Endothelial cell of umbilical vein (primary cell): ENCODE data around the gene ORC5. TPM values are rescaled to one million over a fixed set of nuclear protein-coding genes. Genes with fewer than 3 reads are reported as not detected.

ENCODE experiments used
- BruUV-seq: library from RNA; stranded (reverse); fragments of 400-500 nt; replicated peaks from 2 replicates; lab custom pipeline; 2021; lab: Mats Ljungman, UMichigan
- CTCF ChIA-PET: fragments of 300-600, 350-600 bp; sonication (Branson Sonifier 250); formaldehyde crosslinking; loops from one replicate; lab custom pipeline; 2021; ENCODE audit warnings: antibody characterized with exemption, inconsistent platforms; lab: Charles Lee
- POLR2A ChIA-PET: fragments of 300-600, 350-600 bp; sonication (Branson Sonifier 250); formaldehyde crosslinking; loops from one replicate; lab custom pipeline; 2021; ENCODE audit warnings: antibody characterized with exemption, inconsistent platforms; lab: Charles Lee
- DNase-seq: peaks from one replicate; pipeline ENCODE4 v3.0.0-alpha.2; 2011; ENCODE audit warnings: low read depth, low spot score
- FAIRE-seq: peaks from 2 replicates; lab custom pipeline; 2011; peaks lifted over from hg19 to GRCh38; lab: Jason Lieb, UNC
- H2AFZ ChIP-seq: 2 replicates; pipeline ENCODE4 v1.6.0; 2012; ENCODE audit warnings: low read depth, low read length, control low read depth, inconsistent platforms
- H3K27ac ChIP-seq: 2 replicates; pipeline ENCODE4 v1.5.1; 2011; ENCODE audit warnings: low read depth, mild to moderate bottlenecking, control low read depth, low read length, moderate library complexity; ENCODE audit not compliant: insufficient read depth
- H3K27me3 ChIP-seq, 2 experiments: 2 replicates each; pipeline versions ENCODE4 v1.6.0 to v1.6.1; 2011; ENCODE audit warnings: low read length in 2 of 2, mixed read lengths in 1 of 2; ENCODE audit not compliant: control insufficient read depth in 2 of 2, insufficient read depth in 2 of 2
- H3K36me3 ChIP-seq, 2 experiments: 2 replicates in 1 of 2; 3 replicates in 1 of 2; pipeline ENCODE4 v1.5.1; 2011; ENCODE audit warnings: low read length in 2 of 2, mild to moderate bottlenecking in 1 of 2, moderate library complexity in 1 of 2; ENCODE audit not compliant: control insufficient read depth in 2 of 2, insufficient read depth in 2 of 2; ENCODE audit errors: extremely low read depth in 1 of 2
- H3K4me1 ChIP-seq: 3 replicates; pipeline ENCODE4 v1.5.1; 2011; ENCODE audit warnings: mild to moderate bottlenecking, low read length; ENCODE audit not compliant: control insufficient read depth, insufficient read depth; ENCODE audit errors: extremely low read depth
- H3K4me2 ChIP-seq: 2 replicates; pipeline ENCODE4 v1.6.1; 2011; ENCODE audit warnings: low read length, control low read depth, mixed read lengths; ENCODE audit not compliant: insufficient read depth
- H3K4me3 ChIP-seq, 3 experiments: fragments of 200-600 bp in 1 of 3; sonication (generic), shearing (Covaris generic) in 1 of 3; replicated peaks in 1 of 3; 2 replicates each; pipeline ENCODE4 v1.5.1; 2011 to 2016; ENCODE audit warnings: control low read depth in 3 of 3, low read length in 3 of 3, mild to moderate bottlenecking in 2 of 3, inconsistent platforms in 1 of 3, low read depth in 1 of 3, moderate library complexity in 1 of 3; ENCODE audit not compliant: insufficient read depth in 1 of 3
- H3K79me2 ChIP-seq: 2 replicates; pipeline ENCODE4 v1.6.0; 2012; ENCODE audit warnings: low read length, inconsistent platforms; ENCODE audit not compliant: control insufficient read depth, insufficient read depth
- H3K9ac ChIP-seq: replicated peaks from 2 replicates; pipeline ENCODE3; 2011; ENCODE audit warnings: low read length, control low read depth; ENCODE audit not compliant: insufficient read depth; ENCODE audit errors: extremely low read depth
- H3K9me1 ChIP-seq: replicated peaks from 3 replicates; pipeline ENCODE4 v1.6.0; 2011; ENCODE audit warnings: mild to moderate bottlenecking, low read length; ENCODE audit not compliant: control insufficient read depth, insufficient read depth; ENCODE audit errors: extremely low read depth
- H3K9me3 ChIP-seq: replicated peaks from 2 replicates; pipeline ENCODE4 v1.5.1; 2012; ENCODE audit warnings: low read length, inconsistent platforms; ENCODE audit not compliant: control insufficient read depth, insufficient read depth
- H4K20me1 ChIP-seq: replicated peaks from 2 replicates; pipeline ENCODE3; 2011; ENCODE audit warnings: mild to moderate bottlenecking, low read length; ENCODE audit not compliant: control insufficient read depth, insufficient read depth; ENCODE audit errors: extremely low read depth
- EZH2 ChIP-seq: IDR thresholded peaks from 2 replicates; pipeline ENCODE4 v1.6.1; 2012; ENCODE audit warnings: borderline replicate concordance, low read depth, mild to moderate bottlenecking, moderate library complexity, low read length, inconsistent platforms; ENCODE audit not compliant: severe bottlenecking
- FOS ChIP-seq: IDR thresholded peaks from 2 replicates; pipeline ENCODE4 v1.6.1; 2011; ENCODE audit warnings: mild to moderate bottlenecking, low read length, moderate library complexity, borderline replicate concordance; ENCODE audit not compliant: insufficient read depth
- GATA2 ChIP-seq: IDR thresholded peaks from 2 replicates; pipeline ENCODE4 v1.7.0; 2011; ENCODE audit warnings: low read depth, mild to moderate bottlenecking, moderate library complexity, mixed read lengths, low read length; ENCODE audit not compliant: insufficient read length, insufficient read depth
- JUN ChIP-seq: IDR thresholded peaks from 2 replicates; pipeline ENCODE4 v1.6.1; 2011; ENCODE audit warnings: borderline replicate concordance, low read depth; ENCODE audit not compliant: insufficient read length, insufficient read depth
- MAX ChIP-seq: IDR thresholded peaks from 2 replicates; pipeline ENCODE4 v1.6.1; 2011; ENCODE audit not compliant: insufficient read depth, insufficient read length
- MYC ChIP-seq: IDR thresholded peaks from one replicate; pipeline ENCODE4 v1.6.1; 2011; ENCODE audit warnings: mild to moderate bottlenecking, low read depth, low read length
- POLR2A ChIP-seq: IDR thresholded peaks from 2 replicates; pipeline ENCODE4 v1.6.1; 2012; ENCODE audit warnings: low read depth, mild to moderate bottlenecking, control low read depth, low read length
- POLR2AphosphoS5 ChIP-seq: IDR thresholded peaks from 2 replicates; pipeline ENCODE4 v1.6.1; 2012; ENCODE audit warnings: low read depth, mild to moderate bottlenecking, control low read depth, low read length, moderate library complexity; ENCODE audit not compliant: insufficient read depth
- dilution Hi-C: fragments of 300-500 bp; cut with MboI; formaldehyde crosslinking; loops from one replicate; pipeline ENCODE4 v1.15.0; 2019; ENCODE audit warnings: low sequenced_read_pairs; ENCODE audit not compliant: extremely low pct_ligation_motif_present
- intact Hi-C: fragments of 100-400 bp; cut with micrococcal nuclease; formaldehyde crosslinking; loops from one replicate; pipeline ENCODE4 v1.10.0; 2022
- polyA plus RNA-seq, 4 experiments: library from polyadenylated mRNA; depleted of rRNA in 3 of 4; stranded (reverse) in 3 of 4; unstranded in 1 of 4; fragments of >200 nt; gene quantifications; 2 replicates each; pipeline versions ENCODE4 v1.2.1 to v1.2.3, GENCODE V29; 2011 to 2012; ENCODE audit warnings: missing spikeins in 1 of 4
- total RNA-seq: library from RNA; stranded (reverse); gene quantifications from 2 replicates; pipeline ENCODE4 v1.2.3, GENCODE V29; 2021
- TF ChIP-seq, protein P1 (sequence below), 2 donors: IDR thresholded peaks; 1 replicate in 1 of 2; 2 replicates in 1 of 2; pipeline ENCODE4 v1.5.1; 2011; ENCODE audit warnings: low read length in 2 of 2, mild to moderate bottlenecking in 2 of 2, moderate library complexity in 2 of 2, control low read depth in 1 of 2, inconsistent platforms in 1 of 2, low read depth in 1 of 2; ENCODE audit not compliant: insufficient read depth in 1 of 2; ENCODE audit errors: extremely low read depth in 1 of 2

The ORC5 gene
- total and polyA plus RNA-seq, 2 donors (not counting 3 experiments of a cell fraction or from before 2014, with no cell fraction given) = 7.9 to 21.1 TPM

DNA sequence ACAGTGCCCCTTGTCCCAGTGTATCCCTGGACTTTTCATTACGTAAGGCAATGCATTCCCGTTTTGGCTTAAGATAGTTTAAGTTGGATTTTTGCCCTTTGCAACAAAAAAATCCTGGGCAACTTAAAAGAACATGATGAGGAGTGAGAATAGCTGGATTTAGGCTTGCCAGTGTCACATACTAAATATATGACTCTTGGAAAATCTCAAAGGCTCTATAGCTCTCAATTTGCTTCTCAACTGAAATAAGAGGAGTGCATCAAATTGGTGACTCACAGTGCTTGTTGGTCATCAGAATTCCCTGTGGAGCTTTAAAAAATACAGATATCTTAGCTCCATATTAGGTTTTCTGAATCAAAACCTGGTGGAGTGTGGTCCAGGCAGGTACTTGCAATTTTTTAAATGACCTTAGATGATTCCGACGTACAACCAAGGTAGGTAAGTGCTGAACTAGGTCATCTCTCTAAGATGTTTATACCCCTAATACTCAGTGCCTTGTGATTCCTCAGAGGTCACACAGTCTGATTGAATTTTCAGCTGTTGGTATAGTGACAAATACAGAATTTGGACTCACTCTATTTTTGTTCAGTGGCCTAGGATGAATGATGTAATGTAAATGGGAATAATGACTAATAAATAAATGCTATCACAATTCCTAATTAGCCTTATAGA, 33.9 kb upstream of the ORC5 start:
- BruUV-seq = no TSS peak

More for the DNA sequence above, 33.9 kb upstream of the ORC5 start:
- Histone ChIP-seq H3K36me3 (no peaks in the 10 kb centered on the region), H4K20me1 (no peaks in the 10 kb centered on the region), H3K79me2 (no peaks in the 10 kb centered on the region), H3K9me1 (no peaks in the 10 kb centered on the region), H3K9ac (no peak overlapping the region), H3K4me3 (no peak overlapping the region), H3K9me3 (no peaks in the 10 kb centered on the region), H3K4me1 (no peaks in the 10 kb centered on the region), H3K4me2 (no peak overlapping the region), H3K27me3 (peaks cover 3 to 18% of the 10 kb centered on the region in 2 experiments), H2AFZ (no peak overlapping the region), H3K27ac (no peak overlapping the region)
- dilution Hi-C loops (no loop called here), intact Hi-C loops (no loop called here)
- POLR2A ChIA-PET = no interaction called here
- CTCF ChIA-PET = interaction anchor here (1.5 to 1.7 kb wide), 2 partner anchors 10 to 13 kb away, joined by 3 to 12 read pairs; no protein-coding TSS in a partner anchor
- FAIRE-seq = no peak
- no peak for DNase-seq
- TF ChIP-seq POLR2AphosphoS5 (no peak), FOS (no peak), EZH2 (no peak), POLR2A (no peak), JUN (no peak), GATA2 (no peak), MAX (no peak), MYC (no peak)
- TF ChIP-seq, protein P1, sequence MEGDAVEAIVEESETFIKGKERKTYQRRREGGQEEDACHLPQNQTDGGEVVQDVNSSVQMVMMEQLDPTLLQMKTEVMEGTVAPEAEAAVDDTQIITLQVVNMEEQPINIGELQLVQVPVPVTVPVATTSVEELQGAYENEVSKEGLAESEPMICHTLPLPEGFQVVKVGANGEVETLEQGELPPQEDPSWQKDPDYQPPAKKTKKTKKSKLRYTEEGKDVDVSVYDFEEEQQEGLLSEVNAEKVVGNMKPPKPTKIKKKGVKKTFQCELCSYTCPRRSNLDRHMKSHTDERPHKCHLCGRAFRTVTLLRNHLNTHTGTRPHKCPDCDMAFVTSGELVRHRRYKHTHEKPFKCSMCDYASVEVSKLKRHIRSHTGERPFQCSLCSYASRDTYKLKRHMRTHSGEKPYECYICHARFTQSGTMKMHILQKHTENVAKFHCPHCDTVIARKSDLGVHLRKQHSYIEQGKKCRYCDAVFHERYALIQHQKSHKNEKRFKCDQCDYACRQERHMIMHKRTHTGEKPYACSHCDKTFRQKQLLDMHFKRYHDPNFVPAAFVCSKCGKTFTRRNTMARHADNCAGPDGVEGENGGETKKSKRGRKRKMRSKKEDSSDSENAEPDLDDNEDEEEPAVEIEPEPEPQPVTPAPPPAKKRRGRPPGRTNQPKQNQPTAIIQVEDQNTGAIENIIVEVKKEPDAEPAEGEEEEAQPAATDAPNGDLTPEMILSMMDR (IDR thresholded peaks at IDR 0.05; ENCODE audit: extremely low read depth in 1 of 2, insufficient read depth in 1 of 2, low read depth in 1 of 2, low read length in 2 of 2) = no peak
